ENCODE results near the gene FYCO1.

- TF ChIP-seq CTCF (conservative IDR thresholded peaks at IDR 0.05 in 1 of 2, IDR thresholded peaks at IDR 0.05 in 1 of 2; ENCODE audit: extremely low read depth in 1 of 2, insufficient read depth in 1 of 2, low read depth in 1 of 2, low read length in 2 of 2), result no peak
- no peak for TF ChIP-seq EZH2 (IDR thresholded peaks at IDR 0.05; ENCODE audit: borderline replicate concordance, low read length)
Observed at GRCh38 chr3:45981346-45982074, 14.1 kb downstream of the FYCO1 start.
